Endothelial cell of umbilical vein (primary cell): ENCODE measurements around the gene FRS2. TPM values are rescaled to one million over a fixed set of nuclear protein-coding genes. Genes with fewer than 3 reads are reported as not detected.

Experiments
- BruUV-seq: library from RNA; stranded (reverse); fragments of 400-500 nt; replicated peaks from 2 replicates; lab custom pipeline; 2021; lab: Mats Ljungman, UMichigan
- CTCF ChIA-PET: fragments of 300-600, 350-600 bp; sonication (Branson Sonifier 250); formaldehyde crosslinking; loops from one replicate; lab custom pipeline; 2021; ENCODE audit warnings: antibody characterized with exemption, inconsistent platforms; lab: Charles Lee
- POLR2A ChIA-PET: fragments of 300-600, 350-600 bp; sonication (Branson Sonifier 250); formaldehyde crosslinking; loops from one replicate; lab custom pipeline; 2021; ENCODE audit warnings: antibody characterized with exemption, inconsistent platforms; lab: Charles Lee
- DNase-seq: peaks from one replicate; pipeline ENCODE4 v3.0.0-alpha.2; 2011; ENCODE audit warnings: low read depth, low spot score
- FAIRE-seq: peaks from 2 replicates; lab custom pipeline; 2011; peaks lifted over from hg19 to GRCh38; lab: Jason Lieb, UNC
- H2AFZ ChIP-seq: 2 replicates; pipeline ENCODE4 v1.6.0; 2012; ENCODE audit warnings: low read depth, low read length, control low read depth, inconsistent platforms
- H3K27ac ChIP-seq: 2 replicates; pipeline ENCODE4 v1.5.1; 2011; ENCODE audit warnings: low read depth, mild to moderate bottlenecking, control low read depth, low read length, moderate library complexity; ENCODE audit not compliant: insufficient read depth
- H3K27me3 ChIP-seq, 2 experiments: 2 replicates each; pipeline versions ENCODE4 v1.6.0 to v1.6.1; 2011; ENCODE audit warnings: low read length in 2 of 2, mixed read lengths in 1 of 2; ENCODE audit not compliant: control insufficient read depth in 2 of 2, insufficient read depth in 2 of 2
- H3K36me3 ChIP-seq, 2 experiments: 2 replicates in 1 of 2; 3 replicates in 1 of 2; pipeline ENCODE4 v1.5.1; 2011; ENCODE audit warnings: low read length in 2 of 2, mild to moderate bottlenecking in 1 of 2, moderate library complexity in 1 of 2; ENCODE audit not compliant: control insufficient read depth in 2 of 2, insufficient read depth in 2 of 2; ENCODE audit errors: extremely low read depth in 1 of 2
- H3K4me1 ChIP-seq: 3 replicates; pipeline ENCODE4 v1.5.1; 2011; ENCODE audit warnings: mild to moderate bottlenecking, low read length; ENCODE audit not compliant: control insufficient read depth, insufficient read depth; ENCODE audit errors: extremely low read depth
- H3K4me2 ChIP-seq: 2 replicates; pipeline ENCODE4 v1.6.1; 2011; ENCODE audit warnings: low read length, control low read depth, mixed read lengths; ENCODE audit not compliant: insufficient read depth
- H3K4me3 ChIP-seq, 3 experiments: fragments of 200-600 bp in 1 of 3; sonication (generic), shearing (Covaris generic) in 1 of 3; replicated peaks in 1 of 3; 2 replicates each; pipeline ENCODE4 v1.5.1; 2011 to 2016; ENCODE audit warnings: control low read depth in 3 of 3, low read length in 3 of 3, mild to moderate bottlenecking in 2 of 3, inconsistent platforms in 1 of 3, low read depth in 1 of 3, moderate library complexity in 1 of 3; ENCODE audit not compliant: insufficient read depth in 1 of 3
- H3K79me2 ChIP-seq: 2 replicates; pipeline ENCODE4 v1.6.0; 2012; ENCODE audit warnings: low read length, inconsistent platforms; ENCODE audit not compliant: control insufficient read depth, insufficient read depth
- H3K9ac ChIP-seq: replicated peaks from 2 replicates; pipeline ENCODE3; 2011; ENCODE audit warnings: low read length, control low read depth; ENCODE audit not compliant: insufficient read depth; ENCODE audit errors: extremely low read depth
- H3K9me1 ChIP-seq: replicated peaks from 3 replicates; pipeline ENCODE4 v1.6.0; 2011; ENCODE audit warnings: mild to moderate bottlenecking, low read length; ENCODE audit not compliant: control insufficient read depth, insufficient read depth; ENCODE audit errors: extremely low read depth
- H3K9me3 ChIP-seq: replicated peaks from 2 replicates; pipeline ENCODE4 v1.5.1; 2012; ENCODE audit warnings: low read length, inconsistent platforms; ENCODE audit not compliant: control insufficient read depth, insufficient read depth
- H4K20me1 ChIP-seq: replicated peaks from 2 replicates; pipeline ENCODE3; 2011; ENCODE audit warnings: mild to moderate bottlenecking, low read length; ENCODE audit not compliant: control insufficient read depth, insufficient read depth; ENCODE audit errors: extremely low read depth
- CTCF ChIP-seq, 2 donors: IDR thresholded peaks; 1 replicate in 1 of 2; 2 replicates in 1 of 2; pipeline ENCODE4 v1.5.1; 2011; ENCODE audit warnings: low read length in 2 of 2, mild to moderate bottlenecking in 2 of 2, moderate library complexity in 2 of 2, control low read depth in 1 of 2, inconsistent platforms in 1 of 2, low read depth in 1 of 2; ENCODE audit not compliant: insufficient read depth in 1 of 2; ENCODE audit errors: extremely low read depth in 1 of 2
- EZH2 ChIP-seq: IDR thresholded peaks from 2 replicates; pipeline ENCODE4 v1.6.1; 2012; ENCODE audit warnings: borderline replicate concordance, low read depth, mild to moderate bottlenecking, moderate library complexity, low read length, inconsistent platforms; ENCODE audit not compliant: severe bottlenecking
- FOS ChIP-seq: IDR thresholded peaks from 2 replicates; pipeline ENCODE4 v1.6.1; 2011; ENCODE audit warnings: mild to moderate bottlenecking, low read length, moderate library complexity, borderline replicate concordance; ENCODE audit not compliant: insufficient read depth
- GATA2 ChIP-seq: IDR thresholded peaks from 2 replicates; pipeline ENCODE4 v1.7.0; 2011; ENCODE audit warnings: low read depth, mild to moderate bottlenecking, moderate library complexity, mixed read lengths, low read length; ENCODE audit not compliant: insufficient read length, insufficient read depth
- JUN ChIP-seq: IDR thresholded peaks from 2 replicates; pipeline ENCODE4 v1.6.1; 2011; ENCODE audit warnings: borderline replicate concordance, low read depth; ENCODE audit not compliant: insufficient read length, insufficient read depth
- MAX ChIP-seq: IDR thresholded peaks from 2 replicates; pipeline ENCODE4 v1.6.1; 2011; ENCODE audit not compliant: insufficient read depth, insufficient read length
- MYC ChIP-seq: IDR thresholded peaks from one replicate; pipeline ENCODE4 v1.6.1; 2011; ENCODE audit warnings: mild to moderate bottlenecking, low read depth, low read length
- POLR2A ChIP-seq: IDR thresholded peaks from 2 replicates; pipeline ENCODE4 v1.6.1; 2012; ENCODE audit warnings: low read depth, mild to moderate bottlenecking, control low read depth, low read length
- POLR2AphosphoS5 ChIP-seq: IDR thresholded peaks from 2 replicates; pipeline ENCODE4 v1.6.1; 2012; ENCODE audit warnings: low read depth, mild to moderate bottlenecking, control low read depth, low read length, moderate library complexity; ENCODE audit not compliant: insufficient read depth
- dilution Hi-C: fragments of 300-500 bp; cut with MboI; formaldehyde crosslinking; loops from one replicate; pipeline ENCODE4 v1.15.0; 2019; ENCODE audit warnings: low sequenced_read_pairs; ENCODE audit not compliant: extremely low pct_ligation_motif_present
- intact Hi-C: fragments of 100-400 bp; cut with micrococcal nuclease; formaldehyde crosslinking; loops from one replicate; pipeline ENCODE4 v1.10.0; 2022
- polyA plus RNA-seq, 4 experiments: library from polyadenylated mRNA; depleted of rRNA in 3 of 4; stranded (reverse) in 3 of 4; unstranded in 1 of 4; fragments of >200 nt; gene quantifications; 2 replicates each; pipeline versions ENCODE4 v1.2.1 to v1.2.3, GENCODE V29; 2011 to 2012; ENCODE audit warnings: missing spikeins in 1 of 4
- total RNA-seq: library from RNA; stranded (reverse); gene quantifications from 2 replicates; pipeline ENCODE4 v1.2.3, GENCODE V29; 2021

FRS2 gene
- total and polyA plus RNA-seq, 2 donors (not counting 3 experiments of a cell fraction or from before 2014, with no cell fraction given): 6.3 to 15.5 TPM

GRCh38 chr12:69608114-69608513 is 137.9 kb downstream of the FRS2 start:
- CTCF ChIA-PET: interaction anchor here (3.0 kb wide), 1 partner anchor 10 kb away, joined by 12 read pairs; no protein-coding TSS in a partner anchor
- intact Hi-C loops: no loop called here
- H3K9ac ChIP-seq: no peak overlapping the region

More at GRCh38 chr12:69608114-69608513, 137.9 kb downstream of the FRS2 start:
- Histone ChIP-seq H4K20me1 (no peaks in the 10 kb centered on the region), H3K4me2 (no peak overlapping the region), H3K36me3 (no peaks in the 10 kb centered on the region), H3K27me3 (peaks cover under 1 to 2% of the 10 kb centered on the region in 2 experiments), H3K9me3 (no peaks in the 10 kb centered on the region), H3K4me1 (peaks cover 4% of the 10 kb centered on the region), H3K27ac (no peak overlapping the region), H3K4me3 (no peak overlapping the region), H3K79me2 (no peaks in the 10 kb centered on the region), H3K9me1 (no peaks in the 10 kb centered on the region), H2AFZ (no peak overlapping the region)
- TF ChIP-seq JUN (no peak), POLR2A (no peak), POLR2AphosphoS5 (no peak), MYC (no peak), MAX (no peak), EZH2 (no peak), GATA2 (no peak), CTCF (IDR thresholded peaks at IDR 0.05; ENCODE audit: extremely low read depth in 1 of 2, insufficient read depth in 1 of 2, low read depth in 1 of 2, low read length in 2 of 2) (no peak), FOS (no peak)
- dilution Hi-C loops: no loop called here
- DNase-seq: no peak
- POLR2A ChIA-PET: no interaction called here
- peak; percentile 59 for FAIRE-seq
- no TSS peak for BruUV-seq
